NCI-H1436 treated with DMSO at 0.1 percent for 48 hours (cell line): ENCODE measurements around the gene BBS9.

Source experiments
- DNase-seq: peaks from one replicate; lab custom pipeline; 2025; lab: John Stamatoyannopoulos, UW

Gene BBS9

GRCh38 chr7:33554046-33554445 lies 424.7 kb downstream of the BBS9 start:
- no peak for DNase-seq

- DNase-seq = no peak
Observed at GRCh38 chr7:33554576-33554975, 425.2 kb downstream of the BBS9 start.

DNA sequence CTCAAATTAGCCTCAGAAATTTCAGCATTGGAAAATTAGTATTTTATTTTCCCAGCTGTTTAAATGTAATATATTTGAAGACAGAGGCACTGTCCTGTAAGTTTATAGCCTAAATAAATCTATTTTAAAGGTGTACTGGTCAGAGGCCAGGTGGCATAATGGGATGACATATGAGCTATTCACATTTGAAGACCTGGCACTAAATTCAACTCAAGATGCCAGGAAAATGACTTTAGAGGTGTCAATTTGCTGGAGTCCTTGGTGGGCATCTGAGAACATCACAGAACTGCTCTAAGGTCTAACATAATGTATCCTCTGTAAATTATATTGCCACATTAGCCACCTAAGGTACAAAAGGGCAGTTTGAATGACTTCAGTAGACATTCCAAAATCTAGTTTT lies 427.1 kb downstream of the BBS9 start:
- DNase-seq = no peak

DNA sequence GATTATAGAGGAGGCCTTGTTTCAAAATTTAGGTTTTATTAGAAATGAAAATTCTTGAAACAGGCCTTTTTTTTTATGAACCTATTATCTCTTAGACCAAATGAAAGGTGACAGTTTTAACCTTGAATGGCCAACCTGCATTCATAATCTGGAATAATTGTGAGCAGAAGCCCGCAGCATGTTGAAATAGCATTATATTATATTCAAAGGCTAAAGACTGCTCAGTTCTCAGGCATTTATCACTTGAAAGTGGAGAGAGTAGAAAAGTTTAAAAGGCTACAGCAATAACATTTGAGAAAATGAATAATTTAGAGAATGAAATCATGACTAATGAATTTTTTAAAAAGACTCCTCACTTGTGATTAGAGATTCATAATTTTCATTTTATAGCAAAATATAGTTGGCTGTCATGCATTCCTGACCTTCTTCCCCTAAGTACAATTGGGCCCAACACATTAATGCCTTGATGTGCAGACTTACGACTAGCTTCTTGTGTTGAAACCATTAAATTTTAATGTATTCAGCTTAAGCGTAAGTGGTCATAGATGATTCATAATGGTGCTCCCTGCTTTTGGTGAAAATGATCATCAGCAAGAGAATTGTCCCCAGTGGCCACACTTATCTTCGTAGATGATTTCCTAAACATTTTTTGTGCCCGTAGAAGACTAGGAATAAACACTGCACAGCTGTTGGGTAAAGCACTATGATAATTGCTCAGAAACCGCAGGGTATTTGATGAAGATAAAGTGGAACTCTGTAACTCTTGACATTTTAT lies 429.4 kb downstream of the BBS9 start:
- peak; percentile 38 for DNase-seq

DNA sequence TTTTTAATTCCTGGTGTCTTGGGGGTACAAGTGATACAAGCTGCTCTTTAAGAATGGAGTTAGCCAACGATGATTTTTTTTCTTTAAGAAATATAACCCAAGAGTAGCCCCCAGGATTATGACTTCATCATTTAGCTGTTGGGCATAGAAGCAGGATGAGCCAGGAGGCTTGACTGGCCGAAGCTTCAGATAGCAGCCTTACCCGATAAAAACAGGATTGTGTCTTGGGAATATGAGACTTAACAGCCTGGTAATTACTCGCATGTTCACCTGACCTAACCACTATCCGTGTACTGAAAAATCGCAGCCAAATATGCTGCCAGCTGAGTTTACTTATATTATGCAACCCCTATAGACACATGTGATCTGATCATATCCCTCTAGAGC lies 430.0 kb downstream of the BBS9 start:
- no peak for DNase-seq

- DNase-seq = no peak
Observed at GRCh38 chr7:33562996-33563395, 433.6 kb downstream of the BBS9 start.

GRCh38 chr7:33563651-33564050 lies 434.3 kb downstream of the BBS9 start:
- DNase-seq = no peak

- DNase-seq = no peak
Observed at GRCh38 chr7:33578166-33578565, 448.8 kb downstream of the BBS9 start.

DNA sequence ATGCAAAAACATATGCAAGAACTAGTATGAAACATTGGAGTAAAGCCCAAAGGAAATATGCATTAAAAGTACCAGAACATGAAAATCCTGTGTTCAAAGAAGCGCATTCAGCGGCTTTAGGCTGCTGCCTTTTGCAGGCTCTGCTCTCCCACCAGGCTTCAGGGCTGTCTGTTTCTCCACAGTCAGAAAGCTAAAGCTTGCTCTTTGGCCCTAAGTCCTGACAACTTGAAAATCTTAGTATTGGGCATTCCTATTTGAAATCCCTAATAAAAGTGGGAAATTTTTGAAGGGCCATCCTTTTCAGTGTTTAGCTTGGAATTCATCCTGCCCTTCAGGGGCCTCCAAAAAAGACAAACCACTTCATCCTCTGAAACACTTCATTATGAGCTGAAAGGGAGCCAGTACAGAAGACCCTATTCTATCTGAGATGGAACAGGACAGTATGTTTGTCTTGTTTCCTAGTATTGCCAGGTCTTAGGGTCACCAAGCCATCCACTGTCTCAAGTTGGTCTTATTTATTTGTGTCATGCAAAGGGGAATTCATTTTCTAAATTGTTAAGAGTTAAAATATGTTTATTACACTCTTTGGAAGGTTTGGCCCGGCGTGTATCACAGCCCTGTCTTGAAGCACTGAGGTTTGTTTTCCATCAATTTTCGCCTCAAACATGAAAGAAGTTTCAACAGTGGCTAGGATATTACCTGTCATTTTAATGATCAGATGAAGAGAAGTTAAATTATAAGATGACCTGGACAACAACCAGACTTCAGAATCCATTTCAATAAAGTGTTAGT lies 449.7 kb downstream of the BBS9 start:
- no peak for DNase-seq

- no peak for DNase-seq
Observed at GRCh38 chr7:33579673-33579960, 450.3 kb downstream of the BBS9 start.

DNA sequence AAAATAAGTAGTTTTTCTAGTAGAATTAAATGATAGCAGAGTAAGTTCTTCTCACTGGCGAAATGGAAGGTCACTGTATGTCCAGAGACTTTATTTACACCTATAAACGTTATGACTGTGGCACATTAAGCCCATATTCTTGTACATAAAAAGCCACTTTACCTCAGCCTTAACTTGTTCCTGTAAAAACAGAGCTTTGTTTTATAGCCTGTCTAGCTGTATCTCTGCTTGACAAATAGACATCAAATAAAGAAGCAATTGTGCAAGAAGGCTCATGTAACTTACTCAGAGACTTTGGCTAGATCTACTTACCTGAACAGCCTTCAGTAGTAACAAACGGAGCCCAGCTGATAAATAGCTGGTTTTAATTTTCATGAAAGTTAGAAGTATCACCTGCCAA lies 451.9 kb downstream of the BBS9 start:
- DNase-seq = no peak

- DNase-seq = no peak
Observed at GRCh38 chr7:33582104-33582503, 452.7 kb downstream of the BBS9 start.

DNA sequence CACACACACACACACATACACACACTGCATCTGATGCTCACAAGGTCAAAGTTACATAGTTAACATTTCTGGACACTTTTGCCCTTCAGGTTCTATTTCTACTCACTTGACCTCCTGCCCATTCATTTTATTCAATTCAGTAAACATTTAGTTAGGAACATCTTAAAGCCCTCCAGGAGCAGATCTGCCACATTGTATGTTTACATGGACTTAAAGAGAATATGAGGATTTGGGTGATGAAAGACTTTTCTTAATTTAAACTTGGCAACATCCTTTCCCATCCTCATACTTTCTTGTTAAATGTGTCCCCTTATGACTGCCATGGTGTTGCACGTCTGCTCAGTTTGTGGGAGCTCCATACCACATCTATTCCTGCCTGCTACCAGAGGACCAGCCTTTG lies 453.2 kb downstream of the BBS9 start:
- no peak for DNase-seq

DNA sequence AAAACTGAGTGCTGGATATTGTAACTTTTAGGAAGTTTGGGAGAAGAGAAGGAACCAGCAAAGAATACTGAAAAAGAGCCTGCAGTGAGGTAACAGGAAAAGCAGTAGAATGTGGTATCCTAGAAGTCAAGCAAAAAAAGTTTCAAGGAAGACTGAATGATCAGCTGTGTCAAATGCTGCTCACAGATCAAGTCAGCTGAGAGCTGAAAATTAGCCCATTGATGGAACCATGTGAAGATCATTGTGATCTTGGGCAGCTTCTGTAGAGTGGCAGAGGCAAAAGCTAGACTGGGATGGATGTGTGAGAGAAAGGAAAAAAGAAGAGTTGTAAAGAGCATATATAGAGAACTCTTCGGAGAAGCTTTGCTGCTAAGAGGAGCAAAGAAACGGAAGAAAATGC lies 460.5 kb downstream of the BBS9 start:
- no peak for DNase-seq

- no peak for DNase-seq
Observed at GRCh38 chr7:33590916-33591315, 461.6 kb downstream of the BBS9 start.

DNA sequence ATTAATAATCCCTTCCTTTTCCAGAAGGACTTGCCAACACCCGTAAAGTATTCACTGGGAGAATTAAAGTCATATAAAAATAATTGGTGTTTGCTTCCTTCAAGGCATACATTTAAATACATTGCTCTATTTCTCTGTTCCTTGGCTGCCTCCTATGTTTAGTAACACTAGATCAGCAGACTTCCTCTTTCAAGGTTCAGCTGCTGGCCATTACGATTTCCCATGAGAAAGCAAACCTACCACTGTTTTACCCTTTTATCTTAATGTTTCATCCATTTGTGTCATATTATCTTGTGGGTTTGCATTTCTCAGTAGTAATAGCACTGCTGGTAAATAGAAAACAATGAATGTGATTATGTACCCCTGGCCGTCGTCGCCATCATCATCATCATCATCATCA lies 462.1 kb downstream of the BBS9 start:
- no peak for DNase-seq

GRCh38 chr7:33592718-33593117 lies 463.4 kb downstream of the BBS9 start:
- DNase-seq = no peak

- DNase-seq = no peak
Observed at GRCh38 chr7:33593611-33594010, 464.2 kb downstream of the BBS9 start.

DNA sequence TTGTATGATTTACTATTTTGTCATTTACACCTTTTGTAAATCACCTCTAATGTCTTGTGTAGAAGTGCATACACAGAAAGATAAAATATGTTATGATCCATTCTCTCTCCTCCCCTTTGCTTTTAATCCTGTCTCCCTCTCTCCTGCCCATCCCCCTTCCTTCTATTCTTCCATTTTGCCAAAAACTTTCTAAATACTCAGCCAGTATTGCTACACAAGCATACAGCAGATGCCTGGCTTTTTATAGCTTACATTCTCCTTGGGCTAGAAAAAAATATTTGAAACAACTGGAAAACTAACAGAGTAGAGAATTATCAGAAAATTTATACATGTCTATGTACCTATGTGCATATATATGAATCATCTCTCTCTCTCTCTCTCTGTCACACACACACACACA lies 467.3 kb downstream of the BBS9 start:
- DNase-seq = no peak

- DNase-seq = no peak
Observed at GRCh38 chr7:33597181-33597580, 467.8 kb downstream of the BBS9 start.

DNA sequence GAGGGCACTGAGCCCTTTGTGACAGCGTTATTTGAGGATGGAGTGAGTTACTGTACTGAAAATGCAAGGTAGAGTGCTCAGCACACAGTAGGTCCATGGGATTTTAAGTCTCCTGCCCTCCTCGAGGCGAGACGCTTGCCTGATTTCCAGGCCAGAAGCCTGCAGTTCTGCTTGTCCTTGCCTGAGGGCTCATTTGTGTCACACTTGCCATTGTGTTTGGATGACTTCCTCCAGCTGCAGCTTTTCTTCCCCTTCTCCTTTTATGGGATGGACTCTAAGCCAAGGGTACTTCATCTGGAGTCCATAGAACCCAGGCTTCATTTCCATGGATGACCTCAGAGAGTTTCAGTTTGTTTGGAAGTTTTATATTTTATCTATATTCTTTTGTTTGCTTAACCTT lies 471.7 kb downstream of the BBS9 start:
- no peak for DNase-seq

GRCh38 chr7:33601884-33602283 lies 472.5 kb downstream of the BBS9 start:
- no peak for DNase-seq

DNA sequence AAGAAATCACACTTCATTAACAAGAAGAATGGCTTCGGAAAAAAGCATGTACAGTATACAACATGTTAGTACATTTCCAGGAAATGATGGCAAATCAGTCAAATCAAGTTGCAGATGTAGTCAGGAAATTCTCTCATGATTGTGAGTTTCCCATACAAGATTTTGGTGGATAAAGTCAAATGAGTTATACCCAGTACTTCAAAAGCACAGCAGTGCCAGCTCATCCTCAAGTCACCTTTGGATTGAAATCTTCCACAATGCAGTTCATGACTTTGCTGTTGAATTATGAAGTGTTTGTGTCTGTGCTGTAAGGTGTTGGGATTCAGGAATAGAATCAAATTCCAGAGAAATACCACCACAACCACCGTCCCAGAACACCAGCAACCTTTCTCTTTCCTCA lies 474.7 kb downstream of the BBS9 start:
- no peak for DNase-seq

DNA sequence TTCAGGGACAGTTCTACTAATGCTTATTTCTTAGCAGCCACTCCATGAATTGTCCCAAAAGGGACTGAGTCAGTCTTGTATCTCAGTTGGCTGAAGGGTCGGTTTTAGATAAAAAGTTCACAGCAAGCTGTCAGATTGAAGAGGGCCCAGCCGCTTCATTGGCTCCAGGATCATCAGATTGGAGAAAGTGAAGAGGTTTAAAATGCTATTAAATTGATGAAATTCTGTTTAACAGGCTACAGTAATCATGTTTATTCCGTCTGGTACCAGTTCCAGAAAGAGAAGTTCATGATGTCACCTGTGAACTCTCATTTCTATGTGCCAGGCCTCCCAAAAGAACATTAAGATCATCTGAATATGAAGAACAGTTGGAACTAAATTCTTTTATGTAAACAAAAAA lies 481.6 kb downstream of the BBS9 start:
- no peak for DNase-seq
